SK-N-SH (cell line): Measurements from ENCODE around the gene TICAM2. TPM values are rescaled to one million over a fixed set of nuclear protein-coding genes. Genes with fewer than 3 reads are reported as not detected.

Experiments used
- CTCF ChIA-PET: fragments of 300-600, 350-600 bp; formaldehyde crosslinking; extraction: SDS; loops from one replicate; lab custom pipeline; 2021; lab: Yijun Ruan, JAX
- POLR2A ChIA-PET: fragments of 350-600 bp; sonication (Branson Sonifier 250); formaldehyde crosslinking; extraction: SDS; loops from one replicate; lab custom pipeline; 2020; ENCODE audit warnings: antibody characterized with exemption, inconsistent platforms; lab: Yijun Ruan, JAX
- DNase-seq: peaks from one replicate; pipeline ENCODE4 v3.0.0; 2012
- H2AFZ ChIP-seq: fragments of 200-600 bp; sonication (generic); 2 replicates; pipeline ENCODE4 v1.8.1; 2016; ENCODE audit warnings: antibody characterized with exemption, mild to moderate bottlenecking, low read depth
- H3F3A ChIP-seq: fragments of 200-600 bp; sonication (generic); replicated peaks from 2 replicates; pipeline ENCODE3; 2016; ENCODE audit warnings: antibody characterized with exemption, mild to moderate bottlenecking; ENCODE audit not compliant: insufficient read depth
- H3K27ac ChIP-seq, 2 experiments: fragments of 200-500 bp in 1 of 2; fragments of 200-600 bp in 1 of 2; sonication (Bioruptor generic) in 1 of 2; sonication (generic), shearing (Covaris generic) in 1 of 2; 2 replicates each; pipeline versions ENCODE4 v1.5.1 to v1.6.1; 2014 to 2016; ENCODE audit warnings: low read depth in 2 of 2, inconsistent platforms in 1 of 2, low read length in 1 of 2, mild to moderate bottlenecking in 1 of 2, mixed read lengths in 1 of 2
- H3K27me3 ChIP-seq: fragments of 200-600 bp; sonication (generic), shearing (Covaris generic); 2 replicates; pipeline ENCODE4 v1.6.1; 2016; ENCODE audit warnings: mixed run types; ENCODE audit not compliant: insufficient read depth
- H3K36me3 ChIP-seq, 2 experiments: fragments of 200-500 bp in 1 of 2; fragments of 200-600 bp in 1 of 2; sonication (Bioruptor generic) in 1 of 2; sonication (generic) in 1 of 2; replicated peaks in 1 of 2; 2 replicates each; pipeline versions ENCODE3 to v1.5.1; 2014 to 2016; ENCODE audit warnings: low read length in 1 of 2, mild to moderate bottlenecking in 1 of 2; ENCODE audit not compliant: insufficient read depth in 2 of 2, control insufficient read depth in 1 of 2
- H3K4me1 ChIP-seq, 2 experiments: fragments of 200-500 bp in 1 of 2; fragments of 200-600 bp in 1 of 2; sonication (Bioruptor generic) in 1 of 2; sonication (generic), shearing (Covaris generic) in 1 of 2; 2 replicates each; pipeline versions ENCODE4 v1.5.1 to v1.6.1; 2014 to 2016; ENCODE audit warnings: low read depth in 1 of 2, low read length in 1 of 2, mixed run types in 1 of 2; ENCODE audit not compliant: insufficient read depth in 2 of 2, control insufficient read depth in 1 of 2
- H3K4me2 ChIP-seq: fragments of 200-600 bp; sonication (generic), shearing (Covaris generic); 2 replicates; pipeline ENCODE4 v1.6.1; 2017; ENCODE audit warnings: mixed run types
- H3K4me3 ChIP-seq, 2 experiments: fragments of 200-500 bp in 1 of 2; fragments of 200-600 bp in 1 of 2; sonication (Bioruptor generic) in 1 of 2; sonication (generic), shearing (Covaris generic) in 1 of 2; 2 replicates each; pipeline versions ENCODE4 v1.5.1 to v1.8.1; 2014 to 2016; ENCODE audit warnings: low read depth in 2 of 2, inconsistent platforms in 1 of 2, low read length in 1 of 2, mild to moderate bottlenecking in 1 of 2, mixed read lengths in 1 of 2, moderate library complexity in 1 of 2
- H3K79me2 ChIP-seq: fragments of 200-600 bp; sonication (generic); 2 replicates; pipeline ENCODE4 v1.8.1; 2017; ENCODE audit warnings: mild to moderate bottlenecking; ENCODE audit not compliant: insufficient read depth
- H3K9ac ChIP-seq: fragments of 200-600 bp; sonication (generic); 2 replicates; pipeline ENCODE4 v1.6.1; 2017; ENCODE audit warnings: mixed run types
- H3K9me2 ChIP-seq: fragments of 200-600 bp; sonication (generic); 2 replicates; pipeline ENCODE4 v1.6.1; 2017; ENCODE audit warnings: mixed run types
- H3K9me3 ChIP-seq: fragments of 200-600 bp; sonication (generic); 2 replicates; pipeline ENCODE4 v1.6.1; 2017; ENCODE audit warnings: mixed run types, mild to moderate bottlenecking, moderate library complexity
- H4K20me1 ChIP-seq: fragments of 200-600 bp; sonication (generic); 2 replicates; pipeline ENCODE4 v1.6.1; 2017; ENCODE audit warnings: mild to moderate bottlenecking, mixed run types; ENCODE audit not compliant: insufficient read depth
- EP300 ChIP-seq, 2 experiments: IDR thresholded peaks; 2 replicates each; pipeline versions ENCODE4 v1.4.0 to v1.6.1; 2012; ENCODE audit warnings: borderline replicate concordance in 1 of 2, low read depth in 1 of 2, low read length in 1 of 2
- FOSL2 ChIP-seq: IDR thresholded peaks from 2 replicates; pipeline ENCODE4 v1.4.0; 2012; ENCODE audit warnings: low read depth, mild to moderate bottlenecking, moderate library complexity, borderline replicate concordance
- GABPA ChIP-seq: IDR thresholded peaks from 2 replicates; pipeline ENCODE4 v1.4.0; 2012; ENCODE audit warnings: low read depth, mild to moderate bottlenecking
- GATA2 ChIP-seq: sonication (generic); formaldehyde crosslinking; IDR thresholded peaks from 2 replicates; pipeline ENCODE4 v1.5.0; 2020; ENCODE audit warnings: mild to moderate bottlenecking, missing genetic modification reagents
- JUND ChIP-seq: IDR thresholded peaks from 2 replicates; pipeline ENCODE4 v1.4.0; 2012
- MEF2A ChIP-seq: IDR thresholded peaks from 2 replicates; pipeline ENCODE4 v1.4.0; 2012; ENCODE audit warnings: low read depth, borderline replicate concordance
- NFIC ChIP-seq: IDR thresholded peaks from 2 replicates; pipeline ENCODE4 v1.4.0; 2012; ENCODE audit warnings: borderline replicate concordance
- NRF1 ChIP-seq: IDR thresholded peaks from 2 replicates; pipeline ENCODE4 v1.6.1; 2012; ENCODE audit warnings: low read depth, mild to moderate bottlenecking, low read length
- RAD21 ChIP-seq: IDR thresholded peaks from 2 replicates; pipeline ENCODE4 v1.6.1; 2012; ENCODE audit warnings: mild to moderate bottlenecking, low read length
- RXRA ChIP-seq: IDR thresholded peaks from 2 replicates; pipeline ENCODE4 v1.4.0; 2012; ENCODE audit warnings: low read depth, mild to moderate bottlenecking, borderline replicate concordance
- SIN3A ChIP-seq: IDR thresholded peaks from 2 replicates; pipeline ENCODE4 v1.6.1; 2012; ENCODE audit warnings: low read depth, mild to moderate bottlenecking, low read length, moderate library complexity, borderline replicate concordance
- TCF12 ChIP-seq: IDR thresholded peaks from 2 replicates; pipeline ENCODE4 v1.4.0; 2012
- ZBTB33 ChIP-seq: IDR thresholded peaks from 2 replicates; pipeline ENCODE4 v1.4.0; 2012; ENCODE audit warnings: low read depth, borderline replicate concordance
- WGBS: methylation state at CpG from one replicate; pipeline ENCODE4 v1.1.6; 2017; ENCODE audit warnings: low lambda C conversion rate; 5-methylcytosine and 5-hydroxymethylcytosine counted together
- polyA plus RNA-seq, 3 experiments: library from polyadenylated mRNA; depleted of rRNA; stranded (reverse); fragments of >200 nt; gene quantifications; 2 replicates each; pipeline ENCODE4 v1.2.3, GENCODE V29; 2012
- TF ChIP-seq, protein P1 (sequence below): fragments of 150-350 bp; IDR thresholded peaks from 2 replicates; pipeline ENCODE4 v1.6.1; 2017; ENCODE audit warnings: antibody characterized with exemption, low read length, low read depth, borderline replicate concordance
- TF ChIP-seq, protein P2 (sequence below): IDR thresholded peaks from 2 replicates; pipeline ENCODE4 v1.4.0; 2012; ENCODE audit warnings: low read depth
- TF ChIP-seq, protein P3 (sequence below): IDR thresholded peaks from 2 replicates; pipeline ENCODE4 v1.6.1; 2012; ENCODE audit warnings: mild to moderate bottlenecking, low read depth, low read length, moderate library complexity
- TF ChIP-seq, protein P4 (sequence below): fragments of 200-600 bp; sonication (generic); IDR thresholded peaks from 2 replicates; pipeline ENCODE4 v1.6.1; 2017; ENCODE audit warnings: antibody characterized with exemption, mild to moderate bottlenecking, moderate library complexity
- TF ChIP-seq, protein P5 (sequence below): IDR thresholded peaks from 2 replicates; pipeline ENCODE4; 2012

TICAM2 gene
- polyA plus RNA-seq, 1 of the 3 experiments (the other 2 are of a cell fraction) = not detected

GRCh38 chr5:115575167-115576070 is 26.9 kb downstream of the TICAM2 start:
- no peak overlapping the region for H3K4me3 ChIP-seq
- POLR2A ChIA-PET = interaction anchor here (0.6 kb wide), 1 partner anchor 242 kb away, joined by 3 read pairs; no protein-coding TSS in a partner anchor

More at GRCh38 chr5:115575167-115576070, 26.9 kb downstream of the TICAM2 start:
- TF ChIP-seq NFIC = no peak
- TF ChIP-seq, protein P1, sequence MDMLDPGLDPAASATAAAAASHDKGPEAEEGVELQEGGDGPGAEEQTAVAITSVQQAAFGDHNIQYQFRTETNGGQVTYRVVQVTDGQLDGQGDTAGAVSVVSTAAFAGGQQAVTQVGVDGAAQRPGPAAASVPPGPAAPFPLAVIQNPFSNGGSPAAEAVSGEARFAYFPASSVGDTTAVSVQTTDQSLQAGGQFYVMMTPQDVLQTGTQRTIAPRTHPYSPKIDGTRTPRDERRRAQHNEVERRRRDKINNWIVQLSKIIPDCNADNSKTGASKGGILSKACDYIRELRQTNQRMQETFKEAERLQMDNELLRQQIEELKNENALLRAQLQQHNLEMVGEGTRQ = no peak
- TF ChIP-seq, protein P2, sequence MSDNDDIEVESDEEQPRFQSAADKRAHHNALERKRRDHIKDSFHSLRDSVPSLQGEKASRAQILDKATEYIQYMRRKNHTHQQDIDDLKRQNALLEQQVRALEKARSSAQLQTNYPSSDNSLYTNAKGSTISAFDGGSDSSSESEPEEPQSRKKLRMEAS = no peak
- TF ChIP-seq SIN3A = no peak
- TF ChIP-seq MEF2A = no peak
- TF ChIP-seq TCF12 = peak; percentile 44; the same call in 1 of the 2 replicates
- TF ChIP-seq JUND = peak; percentile 38; the same call in 1 of the 2 replicates
- no peak for TF ChIP-seq GATA2
- no peak for TF ChIP-seq GABPA
- no peak for TF ChIP-seq NRF1
- TF ChIP-seq RXRA = no peak
- no peak for TF ChIP-seq RAD21
- TF ChIP-seq, protein P3, sequence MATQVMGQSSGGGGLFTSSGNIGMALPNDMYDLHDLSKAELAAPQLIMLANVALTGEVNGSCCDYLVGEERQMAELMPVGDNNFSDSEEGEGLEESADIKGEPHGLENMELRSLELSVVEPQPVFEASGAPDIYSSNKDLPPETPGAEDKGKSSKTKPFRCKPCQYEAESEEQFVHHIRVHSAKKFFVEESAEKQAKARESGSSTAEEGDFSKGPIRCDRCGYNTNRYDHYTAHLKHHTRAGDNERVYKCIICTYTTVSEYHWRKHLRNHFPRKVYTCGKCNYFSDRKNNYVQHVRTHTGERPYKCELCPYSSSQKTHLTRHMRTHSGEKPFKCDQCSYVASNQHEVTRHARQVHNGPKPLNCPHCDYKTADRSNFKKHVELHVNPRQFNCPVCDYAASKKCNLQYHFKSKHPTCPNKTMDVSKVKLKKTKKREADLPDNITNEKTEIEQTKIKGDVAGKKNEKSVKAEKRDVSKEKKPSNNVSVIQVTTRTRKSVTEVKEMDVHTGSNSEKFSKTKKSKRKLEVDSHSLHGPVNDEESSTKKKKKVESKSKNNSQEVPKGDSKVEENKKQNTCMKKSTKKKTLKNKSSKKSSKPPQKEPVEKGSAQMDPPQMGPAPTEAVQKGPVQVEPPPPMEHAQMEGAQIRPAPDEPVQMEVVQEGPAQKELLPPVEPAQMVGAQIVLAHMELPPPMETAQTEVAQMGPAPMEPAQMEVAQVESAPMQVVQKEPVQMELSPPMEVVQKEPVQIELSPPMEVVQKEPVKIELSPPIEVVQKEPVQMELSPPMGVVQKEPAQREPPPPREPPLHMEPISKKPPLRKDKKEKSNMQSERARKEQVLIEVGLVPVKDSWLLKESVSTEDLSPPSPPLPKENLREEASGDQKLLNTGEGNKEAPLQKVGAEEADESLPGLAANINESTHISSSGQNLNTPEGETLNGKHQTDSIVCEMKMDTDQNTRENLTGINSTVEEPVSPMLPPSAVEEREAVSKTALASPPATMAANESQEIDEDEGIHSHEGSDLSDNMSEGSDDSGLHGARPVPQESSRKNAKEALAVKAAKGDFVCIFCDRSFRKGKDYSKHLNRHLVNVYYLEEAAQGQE = no peak
- TF ChIP-seq, protein P4, sequence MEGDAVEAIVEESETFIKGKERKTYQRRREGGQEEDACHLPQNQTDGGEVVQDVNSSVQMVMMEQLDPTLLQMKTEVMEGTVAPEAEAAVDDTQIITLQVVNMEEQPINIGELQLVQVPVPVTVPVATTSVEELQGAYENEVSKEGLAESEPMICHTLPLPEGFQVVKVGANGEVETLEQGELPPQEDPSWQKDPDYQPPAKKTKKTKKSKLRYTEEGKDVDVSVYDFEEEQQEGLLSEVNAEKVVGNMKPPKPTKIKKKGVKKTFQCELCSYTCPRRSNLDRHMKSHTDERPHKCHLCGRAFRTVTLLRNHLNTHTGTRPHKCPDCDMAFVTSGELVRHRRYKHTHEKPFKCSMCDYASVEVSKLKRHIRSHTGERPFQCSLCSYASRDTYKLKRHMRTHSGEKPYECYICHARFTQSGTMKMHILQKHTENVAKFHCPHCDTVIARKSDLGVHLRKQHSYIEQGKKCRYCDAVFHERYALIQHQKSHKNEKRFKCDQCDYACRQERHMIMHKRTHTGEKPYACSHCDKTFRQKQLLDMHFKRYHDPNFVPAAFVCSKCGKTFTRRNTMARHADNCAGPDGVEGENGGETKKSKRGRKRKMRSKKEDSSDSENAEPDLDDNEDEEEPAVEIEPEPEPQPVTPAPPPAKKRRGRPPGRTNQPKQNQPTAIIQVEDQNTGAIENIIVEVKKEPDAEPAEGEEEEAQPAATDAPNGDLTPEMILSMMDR = no peak
- peak; percentile 62; the same call in 1 of the 2 replicates for TF ChIP-seq FOSL2
- TF ChIP-seq, protein P5, sequence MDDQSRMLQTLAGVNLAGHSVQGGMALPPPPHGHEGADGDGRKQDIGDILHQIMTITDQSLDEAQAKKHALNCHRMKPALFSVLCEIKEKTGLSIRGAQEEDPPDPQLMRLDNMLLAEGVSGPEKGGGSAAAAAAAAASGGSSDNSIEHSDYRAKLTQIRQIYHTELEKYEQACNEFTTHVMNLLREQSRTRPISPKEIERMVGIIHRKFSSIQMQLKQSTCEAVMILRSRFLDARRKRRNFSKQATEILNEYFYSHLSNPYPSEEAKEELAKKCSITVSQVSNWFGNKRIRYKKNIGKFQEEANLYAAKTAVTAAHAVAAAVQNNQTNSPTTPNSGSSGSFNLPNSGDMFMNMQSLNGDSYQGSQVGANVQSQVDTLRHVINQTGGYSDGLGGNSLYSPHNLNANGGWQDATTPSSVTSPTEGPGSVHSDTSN = peak; percentile 24; the same call in 1 of the 2 replicates
- 0 out of 4 replicates have a peak, but pooled peaks of 1 of the 2 experiments have one; percentile 55 for TF ChIP-seq EP300 (IDR thresholded peaks at IDR 0.05; ENCODE audit: borderline replicate concordance in 1 of 2, low read depth in 1 of 2, low read length in 1 of 2)
- TF ChIP-seq ZBTB33 = no peak
- H3K27ac ChIP-seq = peak overlapping the region in 1 of 2 experiments; percentile 67; a peak in 2 of 4 replicates
- H3F3A ChIP-seq = peaks cover 13% of the 10 kb centered on the region
- H3K9me3 ChIP-seq = 0 out of 2 replicates have a peak, but pooled peaks cover 3% of the 10 kb centered on the region
- H3K4me2 ChIP-seq = peak overlapping the region; percentile 12
- no peaks in the 10 kb centered on the region for H3K27me3 ChIP-seq
- DNase-seq = no peak
- H2AFZ ChIP-seq = peak overlapping the region; percentile 40; the same call in 1 of the 2 replicates
- WGBS = 77% methylated on average over 3 of the region's 5 CpGs
- peaks cover 0 to 10% of the 10 kb centered on the region in 2 experiments; a peak in 1 of 4 replicates for H3K4me1 ChIP-seq
- peaks cover under 1 to 11% of the 10 kb centered on the region in 2 experiments for H3K36me3 ChIP-seq
- no peaks in the 10 kb centered on the region for H3K9me2 ChIP-seq
- H3K9ac ChIP-seq = no peak overlapping the region
- no peaks in the 10 kb centered on the region for H4K20me1 ChIP-seq
- no peaks in the 10 kb centered on the region for H3K79me2 ChIP-seq
- CTCF ChIA-PET = interaction anchor here (0.6 to 6.7 kb wide), 10 partner anchors 16 to 291 kb away, joined by 3 to 65 read pairs (median 3); partner anchors contain the start of gene FEM1C
